HG02798 (cell line): ENCODE measurements around the gene COMMD10.

Experiments used
- ATAC-seq: cut with Tn5 transposase; IDR thresholded peaks from one replicate; pipeline ENCODE4 v1.9.1; 2021; ENCODE audit warnings: mild to moderate bottlenecking; ENCODE audit not compliant: unreplicated experiment, poor library complexity

The COMMD10 gene

DNA sequence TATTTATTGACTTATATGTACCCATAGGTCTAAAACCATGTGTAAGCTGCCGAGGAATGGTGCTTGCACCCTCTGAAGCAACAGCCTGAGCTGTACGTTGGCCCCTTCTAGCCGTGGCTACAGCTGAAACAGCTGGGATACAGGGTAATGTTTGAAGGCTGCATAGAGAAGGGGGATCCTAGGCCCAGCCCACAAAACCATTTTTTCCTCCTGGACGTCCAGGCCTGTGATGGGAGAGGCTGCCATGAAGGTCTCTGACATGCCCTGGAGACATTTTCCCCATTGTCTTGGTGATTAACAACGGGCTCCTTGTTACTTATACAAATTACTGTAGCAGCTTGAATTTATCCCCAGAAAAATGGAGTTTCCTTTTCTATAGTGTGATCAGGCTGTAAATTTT is 244.7 kb downstream of the COMMD10 start:
- ATAC-seq, result no peak

DNA sequence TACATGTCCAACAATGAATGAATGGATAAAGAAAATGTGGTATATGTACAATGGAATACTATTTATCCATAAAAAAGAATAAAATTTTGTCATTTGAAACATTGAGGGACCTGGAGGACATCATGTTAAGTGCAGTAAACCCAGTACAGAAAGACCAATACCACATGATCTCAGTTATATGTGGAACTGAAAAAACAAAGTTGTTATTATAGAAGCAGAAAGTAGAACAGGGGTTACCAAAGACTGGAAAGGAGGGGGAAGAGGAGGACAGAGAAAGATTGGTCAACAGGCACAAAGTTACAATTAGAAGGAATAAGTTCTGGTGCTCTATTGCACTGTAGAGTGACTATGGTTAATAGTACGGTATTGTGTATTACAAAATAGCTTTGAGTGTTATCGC is 256.0 kb downstream of the COMMD10 start:
- ATAC-seq, result peak; percentile 81
